ENCODE data around the gene IL12RB2. TPM values are rescaled to one million over a fixed set of nuclear protein-coding genes. Genes with fewer than 3 reads are reported as not detected.
"Not testable (repeated sequence)": the region's sequence is repeated elsewhere in the genome, so short reads cannot be mapped to it uniquely, and the experiment has no call there.

IL12RB2 gene
- total and polyA plus RNA-seq, 2 experiments from 2014 or later, result 0.06 TPM; not detected in 1

GRCh38 chr1:67399199-67399993, 91.7 kb downstream of the IL12RB2 start:
- no peaks in the 10 kb centered on the region for H3K9me3 ChIP-seq (ENCODE audit: low read depth)
- no peak overlapping the region for H3K4me3 ChIP-seq
- H4K20me1 ChIP-seq (ENCODE audit: insufficient read depth), result no peaks in the 10 kb centered on the region
- no peak for DNase-seq
- no peaks in the 10 kb centered on the region for H3K9me2 ChIP-seq (ENCODE audit: insufficient read depth)
- no peaks in the 10 kb centered on the region for H3K36me3 ChIP-seq (ENCODE audit: low read depth)
- no peak overlapping the region for H3K9ac ChIP-seq
- WGBS, 2 experiments (ENCODE audit: low coverage in 1 of 2, low lambda C conversion rate in 2 of 2, missing lambda C conversion rate in 2 of 2), result 82 to 86% methylated on average over 7 of the region's 7 CpGs
- no peak overlapping the region for H3K27ac ChIP-seq
- H3K27me3 ChIP-seq (replicated peaks; ENCODE audit: insufficient read depth), result no peaks in the 10 kb centered on the region
- H2AFZ ChIP-seq, result no peak overlapping the region
- H3K4me1 ChIP-seq (ENCODE audit: insufficient read depth), result peaks cover 5% of the 10 kb centered on the region; the same call in 1 of the 2 replicates
- peaks cover under 1% of the 10 kb centered on the region; the same call in 1 of the 2 replicates for H3F3A ChIP-seq (ENCODE audit: insufficient read depth)
- no peak for TF ChIP-seq EZH2phosphoT487 (IDR thresholded peaks at IDR 0.05; ENCODE audit: insufficient read depth, low read depth)
- TF ChIP-seq EZH2 (IDR thresholded peaks at IDR 0.05; ENCODE audit: insufficient read depth, poor library complexity, severe bottlenecking), result no peak
- in situ Hi-C loops (cut with MboI), result no loop called here
- no peaks in the 10 kb centered on the region for H3K79me2 ChIP-seq (ENCODE audit: insufficient read depth)
- no peak overlapping the region for H3K4me2 ChIP-seq (ENCODE audit: unreplicated experiment)

GRCh38 chr1:67400029-67400786, 92.5 kb downstream of the IL12RB2 start:
- 88 to 91% methylated on average over 12 of the region's 12 CpGs for WGBS, 2 experiments (ENCODE audit: low coverage in 1 of 2, low lambda C conversion rate in 2 of 2, missing lambda C conversion rate in 2 of 2)
- in situ Hi-C loops (cut with MboI); H3K27ac ChIP-seq; H3K9me3 ChIP-seq (ENCODE audit: low read depth); H3K9ac ChIP-seq; H3F3A ChIP-seq (ENCODE audit: insufficient read depth); H3K27me3 ChIP-seq (replicated peaks; ENCODE audit: insufficient read depth); H4K20me1 ChIP-seq (ENCODE audit: insufficient read depth); H3K9me2 ChIP-seq (ENCODE audit: insufficient read depth); H3K4me3 ChIP-seq; H3K4me2 ChIP-seq (ENCODE audit: unreplicated experiment); H3K36me3 ChIP-seq (ENCODE audit: low read depth); H3K79me2 ChIP-seq (ENCODE audit: insufficient read depth); H2AFZ ChIP-seq: not testable (repeated sequence)
- peaks cover 11% of the 10 kb centered on the region; the same call in 1 of the 2 replicates for H3K4me1 ChIP-seq (ENCODE audit: insufficient read depth)
- DNase-seq, result peak; percentile 36

GRCh38 chr1:67401443-67401842, 93.8 kb downstream of the IL12RB2 start:
- 0 out of 2 replicates have a peak, but pooled peaks cover 6% of the 10 kb centered on the region for H3K36me3 ChIP-seq (ENCODE audit: low read depth)
- H3K9me2 ChIP-seq (ENCODE audit: insufficient read depth), result no peaks in the 10 kb centered on the region
- H3K4me1 ChIP-seq (ENCODE audit: insufficient read depth), result peaks cover 11% of the 10 kb centered on the region; the same call in 1 of the 2 replicates
- H3K27me3 ChIP-seq (replicated peaks; ENCODE audit: insufficient read depth), result no peaks in the 10 kb centered on the region
- in situ Hi-C loops (cut with MboI), result no loop called here
- H3K79me2 ChIP-seq (ENCODE audit: insufficient read depth), result no peaks in the 10 kb centered on the region
- H3K27ac ChIP-seq, result no peak overlapping the region
- no peaks in the 10 kb centered on the region for H4K20me1 ChIP-seq (ENCODE audit: insufficient read depth)
- H2AFZ ChIP-seq, result no peak overlapping the region
- H3K4me3 ChIP-seq, result no peak overlapping the region
- H3F3A ChIP-seq (ENCODE audit: insufficient read depth), result peaks cover 21% of the 10 kb centered on the region; the same call in 1 of the 2 replicates
- TF ChIP-seq EZH2phosphoT487 (IDR thresholded peaks at IDR 0.05; ENCODE audit: insufficient read depth, low read depth), result no peak
- no peak for TF ChIP-seq EZH2 (IDR thresholded peaks at IDR 0.05; ENCODE audit: insufficient read depth, poor library complexity, severe bottlenecking)
- H3K9me3 ChIP-seq (ENCODE audit: low read depth), result no peaks in the 10 kb centered on the region
- no peak overlapping the region for H3K4me2 ChIP-seq (ENCODE audit: unreplicated experiment)
- no peak overlapping the region for H3K9ac ChIP-seq
- no peak for DNase-seq
- WGBS, 2 experiments (ENCODE audit: low coverage in 1 of 2, low lambda C conversion rate in 2 of 2, missing lambda C conversion rate in 2 of 2), result 79 to 84% methylated on average over 6 of the region's 6 CpGs

GRCh38 chr1:67404212-67404620, 96.5 kb downstream of the IL12RB2 start:
- Histone ChIP-seq H4K20me1 (ENCODE audit: insufficient read depth) (no peaks in the 10 kb centered on the region), H3K9me2 (ENCODE audit: insufficient read depth) (no peaks in the 10 kb centered on the region), H3F3A (ENCODE audit: insufficient read depth) (peaks cover 45% of the 10 kb centered on the region), H2AFZ (no peak overlapping the region), H3K4me3 (no peak overlapping the region), H3K27me3 (replicated peaks; ENCODE audit: insufficient read depth) (no peaks in the 10 kb centered on the region), H3K27ac (0 out of 2 replicates have a peak overlapping the region, but pooled peaks have one; percentile 30), H3K4me2 (ENCODE audit: unreplicated experiment) (no peak overlapping the region), H3K36me3 (ENCODE audit: low read depth) (0 out of 2 replicates have a peak, but pooled peaks cover 6% of the 10 kb centered on the region), H3K4me1 (ENCODE audit: insufficient read depth) (peaks cover 11% of the 10 kb centered on the region; the same call in 1 of the 2 replicates), H3K79me2 (ENCODE audit: insufficient read depth) (no peaks in the 10 kb centered on the region; the same call in 1 of the 2 replicates), H3K9ac (no peak overlapping the region), H3K9me3 (ENCODE audit: low read depth) (no peaks in the 10 kb centered on the region)
- DNase-seq, result peak; percentile 42
- 59 to 68% methylated on average over 5 of the region's 5 CpGs for WGBS, 2 experiments (ENCODE audit: low coverage in 1 of 2, low lambda C conversion rate in 2 of 2, missing lambda C conversion rate in 2 of 2)
- in situ Hi-C loops (cut with MboI), result no loop called here
- no peak for TF ChIP-seq EZH2 (IDR thresholded peaks at IDR 0.05; ENCODE audit: insufficient read depth, poor library complexity, severe bottlenecking)
- TF ChIP-seq EZH2phosphoT487 (IDR thresholded peaks at IDR 0.05; ENCODE audit: insufficient read depth, low read depth), result no peak
